Heart right ventricle (tissue), 16 donors: ENCODE data around the gene SLC25A47. TPM values are rescaled to one million over a fixed set of nuclear protein-coding genes. Genes with fewer than 3 reads are reported as not detected.
"Not testable (repeated sequence)": the region's sequence is repeated elsewhere in the genome, so short reads cannot be mapped to it uniquely, and the experiment has no call there.

Experiments used
- ATAC-seq, 8 donors: fragments of 200-7000 bp; cut with Tn5 transposase; one replicate each; pipeline ENCODE4 v1.9.1; 2020; ENCODE audit warnings: mild to moderate bottlenecking in 8 of 8, moderate library complexity in 8 of 8, moderate number of reproducible peaks in 1 of 8
- DNase-seq, 2 donors: peaks; one replicate each; pipeline ENCODE4 v3.0.0-alpha.2; 2020
- H3K27ac ChIP-seq, 10 donors: fragments of 200-600 bp; sonication (generic) in 2 of 10; one replicate each; pipeline versions ENCODE4 v1.5.0 to v1.8.0; 2020 to 2022; ENCODE audit warnings: mild to moderate bottlenecking in 3 of 10
- H3K27me3 ChIP-seq, 7 donors: fragments of 200-600 bp; one replicate each; pipeline ENCODE4 v1.8.0; 2021 to 2022; ENCODE audit warnings: mild to moderate bottlenecking in 2 of 7
- H3K36me3 ChIP-seq, 9 donors: fragments of 200-600 bp; sonication (generic) in 1 of 9; one replicate each; pipeline versions ENCODE4 v1.5.0 to v1.8.0; 2020 to 2022; ENCODE audit warnings: mild to moderate bottlenecking in 2 of 9
- H3K4me1 ChIP-seq, 9 donors: fragments of 200-600 bp; sonication (generic) in 1 of 9; one replicate each; pipeline versions ENCODE4 v1.5.0 to v1.8.0; 2020 to 2022; ENCODE audit warnings: mild to moderate bottlenecking in 4 of 9
- H3K4me3 ChIP-seq, 10 donors: fragments of 200-600 bp; sonication (generic) in 2 of 10; one replicate each; pipeline versions ENCODE4 v1.5.0 to v1.8.0; 2020 to 2022; ENCODE audit warnings: mild to moderate bottlenecking in 7 of 10, moderate library complexity in 2 of 10
- H3K9me3 ChIP-seq, 11 donors: fragments of 200-600 bp in 10 of 11; sonication (generic) in 2 of 11; one replicate each; pipeline versions ENCODE4 v1.5.0 to v1.8.0; 2013 to 2022; ENCODE audit warnings: mild to moderate bottlenecking in 2 of 11, control low read depth in 1 of 11, moderate library complexity in 1 of 11
- CTCF ChIP-seq, 9 donors: fragments of 200-600 bp; sonication (generic) in 2 of 9; IDR thresholded peaks; one replicate each; pipeline versions ENCODE4 v1.5.0 to v1.8.0; 2021 to 2022; ENCODE audit warnings: antibody characterized with exemption in 9 of 9, mild to moderate bottlenecking in 5 of 9, moderate library complexity in 1 of 9
- WGBS, 2 donors: extraction: QIAGEN DNeasy Blood & Tissue Kit; methylation state at CpG; one replicate each; pipeline ENCODE4 v1.1.7; 2013; ENCODE audit warnings: inconsistent platforms in 1 of 2; 5-methylcytosine and 5-hydroxymethylcytosine counted together
- intact Hi-C, 10 donors: fragments of 100-400 bp; cut with DNase I; formaldehyde crosslinking; loops; one replicate each; pipeline versions ENCODE4 v1.11.1 to v1.14.2; 2022
- polyA plus RNA-seq, 2 donors: library from polyadenylated mRNA; stranded (reverse); fragments of 200-250 nt; gene quantifications; one replicate each; pipeline ENCODE4 v1.2.3, GENCODE V29; 2013
- total RNA-seq, 10 donors: library from RNA; stranded (reverse); fragmentation: NEBNext Ultra II Directional in 3 of 10; extraction: Animal tissue kit (Norgen Biotek cat#: 25700) in 3 of 10; gene quantifications; one replicate each; pipeline versions ENCODE4 v1.2.1 to v1.2.4, GENCODE V29; 2021 to 2023
- donor health status: Arrhythmogenic right ventricular cardiomyopathy.
- donor health status: ischemic (EF 13 %, LVEDD 7.1; RV severe dilation, severe dysfunction).
- donor health status: healthy with polysubstance abuse.
- donor health status: DM: no; HTN: yes; CAD: no.
- donor health status: DM: no; HTN: no; CAD: no.
- donor health status: ischemic (EF 25% LVEDD 6.9; RV normal size, moderate dysfunction).
- donor health status: ischemic (EF 25% LVEDD 5.7; RV mildly dilated, moderate dysfunction).
- donor health status: healthy.
- donor health status: DM: yes; HTN: yes; CAD: no.
- donor health status: Ischemic cardiomyopathy.
- donor health status: ischemic (EF 35%, LVEDD 5.7; RV mildly dilated, moderate dysfunction).
- donor health status: nonischemic (EF 11% LVEDD 7.7; RV severe dilation, severe dysfunction).
- donor health status: DM: yes; HTN: yes; CAD: no.
- donor health status: PGD.
- donor health status: ischemic (EF 29% LVEDD 5.4; RV normal size, mild dysfunction).
- donor health status: nonischemic (EF 23%, LVEDD 6.1; RV moderate dilation, normal function).

The SLC25A47 gene
- total and polyA plus RNA-seq, 12 donors: not detected

- peaks cover 11 to 67% (median 38%) of the 10 kb centered on the region in 9 donors for H3K4me1 ChIP-seq
- peak in 6 of 8 donors; percentile 7 to 60 (median 25) for ATAC-seq
- intact Hi-C loops: no loop called here
- DNase-seq: peak in 1 of 2 donors; percentile 60
- WGBS, 2 donors: 60 to 71% methylated on average over 12 of the region's 12 CpGs
- TF ChIP-seq CTCF (IDR thresholded peaks at IDR 0.05): no peak
- H3K9me3 ChIP-seq: no peaks in the 10 kb centered on the region
- H3K27me3 ChIP-seq: no peaks in the 10 kb centered on the region
- H3K4me3 ChIP-seq: no peak overlapping the region
- H3K36me3 ChIP-seq: peaks cover 0 to 34% (median 0%) of the 10 kb centered on the region in 9 donors
- H3K27ac ChIP-seq: peak overlapping the region in 8 of 10 donors; percentile 10 to 58 (median 32)
Measured at GRCh38 chr14:100294213-100294962, 28.8 kb upstream of the SLC25A47 start.

GRCh38 chr14:100294963-100295330 is 28.2 kb upstream of the SLC25A47 start:
- intact Hi-C loops: no loop called here
- 81 to 82% methylated on average over 2 of the region's 2 CpGs for WGBS, 2 donors
- Histone ChIP-seq H3K9me3 (no peaks in the 10 kb centered on the region), H3K4me1 (peaks cover 11 to 61% (median 36%) of the 10 kb centered on the region in 9 donors), H3K27me3 (no peaks in the 10 kb centered on the region), H3K4me3 (no peak overlapping the region), H3K36me3 (peaks cover 0 to 34% (median 0%) of the 10 kb centered on the region in 9 donors), H3K27ac (peak overlapping the region in 8 of 10 donors; percentile 1 to 58 (median 29))
- TF ChIP-seq CTCF (IDR thresholded peaks at IDR 0.05): no peak
- ATAC-seq (no peak), DNase-seq (no peak)

- Histone ChIP-seq H3K27me3 (no peaks in the 10 kb centered on the region), H3K27ac (peak overlapping the region in 4 of 10 donors; percentile 1 to 58 (median 32)), H3K4me1 (peaks cover 11 to 55% (median 34%) of the 10 kb centered on the region in 9 donors), H3K9me3 (no peaks in the 10 kb centered on the region), H3K36me3 (peaks cover 0 to 34% (median 0%) of the 10 kb centered on the region in 9 donors), H3K4me3 (no peak overlapping the region)
- TF ChIP-seq CTCF (IDR thresholded peaks at IDR 0.05): no peak
- DNase-seq: no peak
- intact Hi-C loops: no loop called here
- ATAC-seq: no peak
- WGBS, 2 donors: 93% methylated on average over 15 to 16 of the region's 16 CpGs
Measured at GRCh38 chr14:100295376-100296105, 27.6 kb upstream of the SLC25A47 start.

- Histone ChIP-seq H3K27me3 (no peaks in the 10 kb centered on the region), H3K27ac (peak overlapping the region in 7 of 10 donors; percentile 53 to 82 (median 79)), H3K4me1 (peaks cover 11 to 53% (median 32%) of the 10 kb centered on the region in 9 donors), H3K9me3 (no peaks in the 10 kb centered on the region), H3K4me3 (no peak overlapping the region), H3K36me3 (peaks cover 0 to 28% (median 0%) of the 10 kb centered on the region in 9 donors)
- DNase-seq (no peak), ATAC-seq (no peak)
- no peak for TF ChIP-seq CTCF (IDR thresholded peaks at IDR 0.05)
- WGBS, 2 donors: 85 to 87% methylated on average over 9 of the region's 9 CpGs
- intact Hi-C loops: no loop called here
Measured at GRCh38 chr14:100296106-100296651, 27.0 kb upstream of the SLC25A47 start.

GRCh38 chr14:100296729-100297128 is 26.4 kb upstream of the SLC25A47 start:
- DNase-seq, H3K27me3 ChIP-seq, intact Hi-C loops, H3K9me3 ChIP-seq, ATAC-seq: not testable (repeated sequence)
- Histone ChIP-seq H3K27ac (peak overlapping the region; percentile 35 to 82 (median 70)), H3K4me3 (peak overlapping the region in 4 of 10 donors; percentile 11 to 36 (median 30)), H3K4me1 (peaks cover 11 to 53% (median 32%) of the 10 kb centered on the region in 9 donors), H3K36me3 (peaks cover 0 to 23% (median 0%) of the 10 kb centered on the region in 9 donors)
- 80 to 83% methylated on average over 9 to 11 of the region's 11 CpGs for WGBS, 2 donors
